PC-3 (cell line): ENCODE results near the gene FGF1.

Experiments used
- EZH2 ChIP-seq: fragments of 300-600 bp; sonication (generic); IDR thresholded peaks from one replicate; pipeline ENCODE4 v1.6.1; 2017; ENCODE audit warnings: antibody characterized with exemption, mild to moderate bottlenecking, low read length; ENCODE audit not compliant: unreplicated experiment
- TF ChIP-seq, protein P1 (sequence below): fragments of 300-600 bp; sonication (generic); conservative IDR thresholded peaks from 2 replicates; pipeline ENCODE4 v1.5.1; 2017; ENCODE audit warnings: antibody characterized with exemption, low read depth, mild to moderate bottlenecking, low read length

- TF ChIP-seq, protein P1, sequence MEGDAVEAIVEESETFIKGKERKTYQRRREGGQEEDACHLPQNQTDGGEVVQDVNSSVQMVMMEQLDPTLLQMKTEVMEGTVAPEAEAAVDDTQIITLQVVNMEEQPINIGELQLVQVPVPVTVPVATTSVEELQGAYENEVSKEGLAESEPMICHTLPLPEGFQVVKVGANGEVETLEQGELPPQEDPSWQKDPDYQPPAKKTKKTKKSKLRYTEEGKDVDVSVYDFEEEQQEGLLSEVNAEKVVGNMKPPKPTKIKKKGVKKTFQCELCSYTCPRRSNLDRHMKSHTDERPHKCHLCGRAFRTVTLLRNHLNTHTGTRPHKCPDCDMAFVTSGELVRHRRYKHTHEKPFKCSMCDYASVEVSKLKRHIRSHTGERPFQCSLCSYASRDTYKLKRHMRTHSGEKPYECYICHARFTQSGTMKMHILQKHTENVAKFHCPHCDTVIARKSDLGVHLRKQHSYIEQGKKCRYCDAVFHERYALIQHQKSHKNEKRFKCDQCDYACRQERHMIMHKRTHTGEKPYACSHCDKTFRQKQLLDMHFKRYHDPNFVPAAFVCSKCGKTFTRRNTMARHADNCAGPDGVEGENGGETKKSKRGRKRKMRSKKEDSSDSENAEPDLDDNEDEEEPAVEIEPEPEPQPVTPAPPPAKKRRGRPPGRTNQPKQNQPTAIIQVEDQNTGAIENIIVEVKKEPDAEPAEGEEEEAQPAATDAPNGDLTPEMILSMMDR: no peak
- TF ChIP-seq EZH2: no peak
Measured at GRCh38 chr5:142676318-142676717, 9.6 kb downstream of the FGF1 start.
